Astrocyte (in vitro differentiated cells and primary cell): ENCODE data around the gene STK11IP. TPM values are rescaled to one million over a fixed set of nuclear protein-coding genes. Genes with fewer than 3 reads are reported as not detected.

Source experiments
- DNase-seq: peaks from one replicate; pipeline ENCODE4 v3.0.0-alpha.2; 2010; ENCODE audit warnings: low read depth
- FAIRE-seq: peaks from 2 replicates; lab custom pipeline; 2011; peaks lifted over from hg19 to GRCh38; lab: Jason Lieb, UNC
- H2AFZ ChIP-seq: 2 replicates; pipeline ENCODE4 v1.6.0; 2012; ENCODE audit warnings: low read depth, low read length, inconsistent platforms
- H3K27ac ChIP-seq: 2 replicates; pipeline ENCODE4 v1.5.1; 2011; ENCODE audit warnings: low read depth, low read length, inconsistent platforms
- H3K27me3 ChIP-seq: 2 replicates; pipeline ENCODE4 v1.6.0; 2011; ENCODE audit warnings: low read length, inconsistent platforms; ENCODE audit not compliant: insufficient read depth
- H3K36me3 ChIP-seq: 2 replicates; pipeline ENCODE4 v1.5.1; 2011; ENCODE audit warnings: low read length, inconsistent platforms; ENCODE audit not compliant: insufficient read depth
- H3K4me1 ChIP-seq: 2 replicates; pipeline ENCODE4 v1.5.1; 2011; ENCODE audit warnings: low read length, inconsistent platforms; ENCODE audit not compliant: insufficient read depth
- H3K4me2 ChIP-seq: 2 replicates; pipeline ENCODE4 v1.6.0; 2012; ENCODE audit warnings: low read length, inconsistent platforms
- H3K4me3 ChIP-seq: 2 replicates; pipeline ENCODE4 v1.5.1; 2011; ENCODE audit warnings: low read depth, mild to moderate bottlenecking, low read length, inconsistent platforms; ENCODE audit not compliant: insufficient read depth
- H3K79me2 ChIP-seq: 2 replicates; pipeline ENCODE4 v1.6.0; 2012; ENCODE audit warnings: mild to moderate bottlenecking, low read length, inconsistent platforms; ENCODE audit not compliant: insufficient read depth
- H3K9ac ChIP-seq: 2 replicates; pipeline ENCODE4 v1.6.0; 2012; ENCODE audit warnings: mild to moderate bottlenecking, low read length, inconsistent platforms
- H3K9me3 ChIP-seq: 2 replicates; pipeline ENCODE4 v1.5.1; 2012; ENCODE audit warnings: low read depth, mild to moderate bottlenecking, low read length, inconsistent platforms; ENCODE audit not compliant: insufficient read depth
- H4K20me1 ChIP-seq: 2 replicates; pipeline ENCODE4 v1.6.0; 2012; ENCODE audit warnings: low read length, inconsistent platforms; ENCODE audit not compliant: insufficient read depth
- H3K27ac Mint-ChIP-seq: one replicate; pipeline ENCODE4 v1.8.0; 2021; ENCODE audit warnings: mild to moderate bottlenecking, mixed read lengths; ENCODE audit not compliant: unreplicated experiment
- H3K27me3 Mint-ChIP-seq: one replicate; pipeline ENCODE4 v1.8.0; 2021; ENCODE audit warnings: low read depth, mixed read lengths; ENCODE audit not compliant: unreplicated experiment
- H3K36me3 Mint-ChIP-seq: one replicate; pipeline ENCODE4 v1.8.0; 2021; ENCODE audit warnings: low read depth, mixed read lengths; ENCODE audit not compliant: unreplicated experiment
- H3K4me1 Mint-ChIP-seq: one replicate; pipeline ENCODE4 v1.8.0; 2021; ENCODE audit warnings: low read depth, mixed read lengths; ENCODE audit not compliant: unreplicated experiment
- H3K4me3 Mint-ChIP-seq: one replicate; pipeline ENCODE4 v1.8.0; 2021; ENCODE audit warnings: mild to moderate bottlenecking, moderate library complexity, mixed read lengths; ENCODE audit not compliant: unreplicated experiment
- H3K9me3 Mint-ChIP-seq: one replicate; pipeline ENCODE4 v1.8.0; 2021; ENCODE audit warnings: mild to moderate bottlenecking, mixed read lengths; ENCODE audit not compliant: unreplicated experiment
- EZH2 ChIP-seq: IDR thresholded peaks from 2 replicates; pipeline ENCODE4 v1.6.1; 2012; ENCODE audit warnings: mild to moderate bottlenecking, low read length, inconsistent platforms; ENCODE audit not compliant: insufficient read depth
- total RNA-seq: library from RNA; stranded (reverse); gene quantifications from 2 replicates; pipeline ENCODE4 v1.2.1, GENCODE V29; 2021
- TF ChIP-seq, protein P1 (sequence below): IDR thresholded peaks from 2 replicates; pipeline ENCODE4 v1.5.1; 2011; ENCODE audit warnings: low read depth, mild to moderate bottlenecking, inconsistent platforms, low read length, moderate library complexity; ENCODE audit not compliant: insufficient read depth

STK11IP gene
- total RNA-seq, 1 donor from 2014 or later = 24.9 TPM

DNA sequence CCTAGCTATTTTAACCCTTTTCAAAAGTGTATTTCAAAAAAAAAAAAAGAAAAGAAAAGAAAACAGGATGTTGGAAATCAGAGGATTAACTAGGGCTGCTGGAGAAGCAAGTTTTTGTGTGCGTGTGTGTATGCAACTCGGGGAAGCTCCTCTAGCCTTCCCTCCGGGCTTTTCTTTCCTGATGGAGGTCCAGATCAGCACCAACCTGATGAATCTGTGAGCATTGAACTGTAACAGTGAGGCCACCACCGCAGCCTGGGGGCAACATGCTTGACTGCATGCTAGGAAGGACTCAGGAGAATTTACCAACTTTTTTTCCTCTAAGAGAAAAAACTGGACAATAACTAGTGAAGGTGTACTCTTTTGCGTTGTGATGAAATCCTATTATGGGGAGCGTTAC, 28.6 kb upstream of the STK11IP start:
- no peak overlapping the region for H3K4me2 ChIP-seq

DNA sequence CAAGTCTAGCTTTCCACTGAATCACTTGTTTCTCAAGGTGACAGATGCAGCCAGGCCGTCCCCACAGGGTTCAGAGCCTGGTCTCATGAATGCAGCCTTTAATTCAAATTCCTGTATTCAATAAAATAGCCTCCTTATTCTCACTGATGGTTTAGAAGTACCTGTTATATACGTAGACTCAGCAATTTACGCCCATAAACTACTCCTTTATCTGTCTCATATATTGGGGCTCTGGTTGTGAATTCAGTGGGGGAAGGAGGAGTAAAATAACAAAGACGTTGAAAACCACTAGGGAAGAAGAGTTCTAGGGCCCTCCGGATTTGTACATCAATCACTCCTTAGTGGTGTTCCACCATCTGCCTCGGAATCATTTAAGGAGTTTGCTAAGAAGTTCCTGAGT, 28.0 kb upstream of the STK11IP start:
- Mint-ChIP-seq H3K9me3 (no peaks in the 10 kb centered on the region), H3K36me3 (peaks cover 22% of the 10 kb centered on the region), H3K27ac (no peak overlapping the region), H3K4me3 (peak overlapping the region; percentile 84), H3K4me1 (peaks cover 4% of the 10 kb centered on the region), H3K27me3 (no peaks in the 10 kb centered on the region)
- no peak for DNase-seq
- Histone ChIP-seq H4K20me1 (peaks cover 20% of the 10 kb centered on the region), H3K9me3 (no peaks in the 10 kb centered on the region), H3K36me3 (peaks cover 8% of the 10 kb centered on the region), H3K4me2 (peak overlapping the region; percentile 89), H3K79me2 (peaks cover 10% of the 10 kb centered on the region), H2AFZ (no peak overlapping the region), H3K27ac (no peak overlapping the region), H3K4me3 (peak overlapping the region; percentile 60), H3K4me1 (peaks cover 15% of the 10 kb centered on the region), H3K27me3 (no peaks in the 10 kb centered on the region), H3K9ac (peak overlapping the region; percentile 82)
- TF ChIP-seq EZH2 = no peak
- TF ChIP-seq, protein P1, sequence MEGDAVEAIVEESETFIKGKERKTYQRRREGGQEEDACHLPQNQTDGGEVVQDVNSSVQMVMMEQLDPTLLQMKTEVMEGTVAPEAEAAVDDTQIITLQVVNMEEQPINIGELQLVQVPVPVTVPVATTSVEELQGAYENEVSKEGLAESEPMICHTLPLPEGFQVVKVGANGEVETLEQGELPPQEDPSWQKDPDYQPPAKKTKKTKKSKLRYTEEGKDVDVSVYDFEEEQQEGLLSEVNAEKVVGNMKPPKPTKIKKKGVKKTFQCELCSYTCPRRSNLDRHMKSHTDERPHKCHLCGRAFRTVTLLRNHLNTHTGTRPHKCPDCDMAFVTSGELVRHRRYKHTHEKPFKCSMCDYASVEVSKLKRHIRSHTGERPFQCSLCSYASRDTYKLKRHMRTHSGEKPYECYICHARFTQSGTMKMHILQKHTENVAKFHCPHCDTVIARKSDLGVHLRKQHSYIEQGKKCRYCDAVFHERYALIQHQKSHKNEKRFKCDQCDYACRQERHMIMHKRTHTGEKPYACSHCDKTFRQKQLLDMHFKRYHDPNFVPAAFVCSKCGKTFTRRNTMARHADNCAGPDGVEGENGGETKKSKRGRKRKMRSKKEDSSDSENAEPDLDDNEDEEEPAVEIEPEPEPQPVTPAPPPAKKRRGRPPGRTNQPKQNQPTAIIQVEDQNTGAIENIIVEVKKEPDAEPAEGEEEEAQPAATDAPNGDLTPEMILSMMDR = no peak
- no peak for FAIRE-seq

More for the DNA sequence above, 28.6 kb upstream of the STK11IP start:
- no peak for TF ChIP-seq EZH2
- TF ChIP-seq, protein P1 = no peak
- Histone ChIP-seq H4K20me1 (peaks cover 22% of the 10 kb centered on the region), H3K9me3 (no peaks in the 10 kb centered on the region), H3K79me2 (peaks cover 10% of the 10 kb centered on the region), H3K9ac (no peak overlapping the region), H3K4me1 (peaks cover 15% of the 10 kb centered on the region), H2AFZ (no peak overlapping the region), H3K27me3 (no peaks in the 10 kb centered on the region), H3K27ac (no peak overlapping the region), H3K36me3 (peaks cover 8% of the 10 kb centered on the region), H3K4me3 (no peak overlapping the region)
- DNase-seq (no peak), FAIRE-seq (no peak)
- peak overlapping the region; percentile 84 for H3K4me3 Mint-ChIP-seq
- H3K27me3 Mint-ChIP-seq = no peaks in the 10 kb centered on the region
- no peak overlapping the region for H3K27ac Mint-ChIP-seq
- H3K9me3 Mint-ChIP-seq = no peaks in the 10 kb centered on the region
- H3K4me1 Mint-ChIP-seq = peaks cover 4% of the 10 kb centered on the region
- peaks cover 27% of the 10 kb centered on the region for H3K36me3 Mint-ChIP-seq

DNA sequence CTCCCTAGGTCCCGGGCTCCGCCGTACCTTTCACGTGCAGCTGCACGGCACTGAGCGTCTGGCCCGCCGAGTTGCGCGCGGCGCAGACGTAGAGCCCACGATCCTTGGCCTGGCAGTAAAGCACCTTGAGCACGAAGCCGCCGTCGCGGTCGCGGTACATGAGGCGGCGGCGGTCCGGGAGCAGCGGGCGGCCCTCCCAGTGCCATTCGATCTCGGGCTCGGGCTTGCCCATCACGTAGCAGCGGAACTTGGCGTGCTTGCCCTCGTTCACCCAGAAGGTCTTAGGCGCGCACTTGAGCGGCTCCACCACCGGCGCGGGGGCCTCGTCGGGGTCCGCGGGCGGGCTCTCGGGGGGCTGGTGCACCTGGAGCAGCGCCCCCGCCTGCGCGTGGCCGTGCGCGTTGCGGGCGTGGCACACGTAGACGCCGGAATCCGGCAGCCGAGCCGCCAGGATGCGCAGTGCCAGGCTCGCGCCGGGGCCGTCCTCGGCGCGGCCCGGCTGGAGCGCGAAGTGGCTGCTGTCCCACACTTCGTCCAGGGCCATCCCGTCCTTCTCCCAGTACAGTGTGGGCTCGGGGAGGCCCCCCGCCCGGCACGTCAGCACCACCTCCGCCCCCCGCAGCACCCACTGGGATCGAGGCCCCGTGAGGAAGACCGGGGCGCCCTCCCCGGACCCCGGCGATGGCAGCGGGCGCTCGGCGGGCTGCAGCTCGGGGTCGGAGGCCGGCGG, 27.3 kb upstream of the STK11IP start:
- Mint-ChIP-seq H3K4me1 (peaks cover 4% of the 10 kb centered on the region), H3K27me3 (no peaks in the 10 kb centered on the region), H3K27ac (no peak overlapping the region), H3K9me3 (no peaks in the 10 kb centered on the region), H3K4me3 (peak overlapping the region; percentile 84), H3K36me3 (peaks cover 17% of the 10 kb centered on the region)
- peak overlapping the region; percentile 82 for H3K9ac ChIP-seq
- FAIRE-seq = no peak
- peak; percentile 8 for DNase-seq
- H3K9me3 ChIP-seq = no peaks in the 10 kb centered on the region
- peak overlapping the region; percentile 60 for H3K4me3 ChIP-seq
- H2AFZ ChIP-seq = peak overlapping the region; percentile 80
- TF ChIP-seq, protein P1 = no peak
- TF ChIP-seq EZH2 = no peak
- peaks cover 15% of the 10 kb centered on the region for H3K4me1 ChIP-seq
- peak overlapping the region; percentile 47 for H3K27ac ChIP-seq
- peaks cover 10% of the 10 kb centered on the region for H3K79me2 ChIP-seq
- peak overlapping the region; percentile 89 for H3K4me2 ChIP-seq
- H4K20me1 ChIP-seq = peaks cover 15% of the 10 kb centered on the region
- peaks cover 8% of the 10 kb centered on the region for H3K36me3 ChIP-seq
- no peaks in the 10 kb centered on the region for H3K27me3 ChIP-seq
